WTC11 (cell line): ENCODE results near the gene SMARCD1. TPM values are rescaled to one million over a fixed set of nuclear protein-coding genes. Genes with fewer than 3 reads are reported as not detected.
A peak's percentile ranks its signal among the peaks of the same experiment; 100 is the strongest.

Experiments used
- ATAC-seq: fragments of 200-7000 bp; cut with Tn5 transposase; 2 replicates; pipeline ENCODE4 v1.10.0; 2021; ENCODE audit warnings: mild to moderate bottlenecking, moderate library complexity
- CTCF ChIA-PET: fragments of 300-600 bp; sonication (Branson Sonifier 250); formaldehyde crosslinking; loops from one replicate; lab custom pipeline; 2021; ENCODE audit warnings: antibody characterized with exemption; lab: Charles Lee
- POLR2A ChIA-PET: fragments of 350-600 bp; sonication (Branson Sonifier 250); formaldehyde crosslinking; loops from one replicate; lab custom pipeline; 2021; ENCODE audit warnings: antibody characterized with exemption; lab: Charles Lee
- DNase-seq: peaks from one replicate; pipeline ENCODE4 v3.0.0; 2021; ENCODE audit warnings: low spot score
- H3K27ac Mint-ChIP-seq: 2 replicates; pipeline ENCODE4 v1.8.0; 2021; ENCODE audit warnings: mixed read lengths
- H3K27me3 Mint-ChIP-seq: 2 replicates; pipeline ENCODE4 v1.8.0; 2021; ENCODE audit warnings: low read depth, mild to moderate bottlenecking, moderate library complexity, mixed read lengths
- H3K36me3 Mint-ChIP-seq: 2 replicates; pipeline ENCODE4 v1.8.0; 2021; ENCODE audit warnings: mixed read lengths
- H3K4me1 Mint-ChIP-seq: 2 replicates; pipeline ENCODE4 v1.8.0; 2022; ENCODE audit warnings: mixed read lengths
- H3K4me3 Mint-ChIP-seq: 2 replicates; pipeline ENCODE4 v1.8.0; 2021; ENCODE audit warnings: mild to moderate bottlenecking, moderate library complexity, mixed read lengths
- H3K9me3 Mint-ChIP-seq: 2 replicates; pipeline ENCODE4 v1.8.0; 2021; ENCODE audit warnings: mixed read lengths
- ATF1 ChIP-seq: sonication (generic); formaldehyde crosslinking; IDR thresholded peaks from 2 replicates; pipeline ENCODE4 v1.8.1; 2023; ENCODE audit warnings: mild to moderate bottlenecking, moderate library complexity, missing genetic modification reagents
- CTCF ChIP-seq: fragments of 200-600 bp; IDR thresholded peaks from 2 replicates; pipeline ENCODE4 v1.8.0; 2022; ENCODE audit warnings: antibody characterized with exemption
- ERG ChIP-seq: fragments of 250-450 bp; sonication (Bioruptor Pico); IDR thresholded peaks from 2 replicates; pipeline ENCODE4 v1.8.0; 2021; ENCODE audit warnings: mild to moderate bottlenecking
- ESRRA ChIP-seq: sonication (generic); formaldehyde crosslinking; IDR thresholded peaks from 2 replicates; pipeline ENCODE4 v1.8.1; 2022; ENCODE audit warnings: mild to moderate bottlenecking, missing genetic modification reagents, borderline replicate concordance
- ETV6 ChIP-seq: sonication (generic); formaldehyde crosslinking; IDR thresholded peaks from 2 replicates; pipeline ENCODE4 v1.8.1; 2022; ENCODE audit warnings: mild to moderate bottlenecking, missing genetic modification reagents
- FOXK1 ChIP-seq: sonication (generic); formaldehyde crosslinking; IDR thresholded peaks from 2 replicates; pipeline ENCODE4 v1.8.0; 2022; ENCODE audit warnings: mild to moderate bottlenecking, moderate library complexity, missing genetic modification reagents
- FOXP1 ChIP-seq: sonication (generic); formaldehyde crosslinking; IDR thresholded peaks from 2 replicates; pipeline ENCODE4 v1.8.0; 2022; ENCODE audit warnings: missing genetic modification reagents, mild to moderate bottlenecking, moderate library complexity, borderline replicate concordance
- GABPB1 ChIP-seq: sonication (generic); formaldehyde crosslinking; IDR thresholded peaks from 2 replicates; pipeline ENCODE4 v1.8.1; 2023; ENCODE audit warnings: mild to moderate bottlenecking, missing genetic modification reagents
- HMGXB4 ChIP-seq: sonication (generic); formaldehyde crosslinking; IDR thresholded peaks from 2 replicates; pipeline ENCODE4 v1.8.1; 2023; ENCODE audit warnings: mild to moderate bottlenecking, moderate library complexity, missing genetic modification reagents
- JAZF1 ChIP-seq: fragments of 250-450 bp; sonication (Bioruptor Pico); IDR thresholded peaks from 2 replicates; pipeline ENCODE4 v1.9.0; 2021; ENCODE audit warnings: moderate library complexity, mild to moderate bottlenecking, inconsistent platforms
- MAX ChIP-seq: sonication (generic); formaldehyde crosslinking; IDR thresholded peaks from 2 replicates; pipeline ENCODE4 v1.8.0; 2022; ENCODE audit warnings: mild to moderate bottlenecking, missing genetic modification reagents
- MLX ChIP-seq: sonication (generic); formaldehyde crosslinking; IDR thresholded peaks from 2 replicates; pipeline ENCODE4 v1.8.1; 2023; ENCODE audit warnings: mild to moderate bottlenecking, missing genetic modification reagents, moderate library complexity
- NFE2L1 ChIP-seq: sonication (generic); formaldehyde crosslinking; IDR thresholded peaks from 2 replicates; pipeline ENCODE4 v1.8.1; 2023; ENCODE audit warnings: missing genetic modification reagents
- NFYB ChIP-seq: sonication (generic); formaldehyde crosslinking; conservative IDR thresholded peaks from 2 replicates; pipeline ENCODE4 v1.8.0; 2022; ENCODE audit warnings: low read depth, missing genetic modification reagents
- PRDM15 ChIP-seq: sonication (generic); formaldehyde crosslinking; IDR thresholded peaks from 2 replicates; pipeline ENCODE4 v1.8.0; 2022; ENCODE audit warnings: missing genetic modification reagents
- SP1 ChIP-seq: sonication (generic); formaldehyde crosslinking; conservative IDR thresholded peaks from 2 replicates; pipeline ENCODE4 v1.8.1; 2022; ENCODE audit warnings: missing genetic modification reagents
- TCF7 ChIP-seq: sonication (generic); formaldehyde crosslinking; IDR thresholded peaks from 2 replicates; pipeline ENCODE4 v1.8.0; 2022; ENCODE audit warnings: mild to moderate bottlenecking, low read depth, missing genetic modification reagents, moderate library complexity
- TEAD1 ChIP-seq: sonication (generic); formaldehyde crosslinking; IDR thresholded peaks from 2 replicates; pipeline ENCODE4 v1.8.0; 2022; ENCODE audit warnings: mild to moderate bottlenecking, missing genetic modification reagents
- USF1 ChIP-seq: sonication (generic); formaldehyde crosslinking; IDR thresholded peaks from 2 replicates; pipeline ENCODE4 v1.8.0; 2022; ENCODE audit warnings: mild to moderate bottlenecking, missing genetic modification reagents
- USF2 ChIP-seq: sonication (generic); formaldehyde crosslinking; IDR thresholded peaks from 2 replicates; pipeline ENCODE4 v1.8.1; 2023; ENCODE audit warnings: mild to moderate bottlenecking, missing genetic modification reagents, moderate library complexity
- ZBTB21 ChIP-seq: sonication (generic); formaldehyde crosslinking; IDR thresholded peaks from 2 replicates; pipeline ENCODE4 v1.8.1; 2023; ENCODE audit warnings: mild to moderate bottlenecking, missing genetic modification reagents, borderline replicate concordance
- ZNF121 ChIP-seq: sonication (generic); formaldehyde crosslinking; IDR thresholded peaks from 2 replicates; pipeline ENCODE4 v1.8.0; 2023; ENCODE audit warnings: missing genetic modification reagents
- total RNA-seq: library from RNA; stranded (reverse); gene quantifications from 3 replicates; pipeline ENCODE4 v1.2.3, GENCODE V29; 2021

SMARCD1 gene
- total RNA-seq, 1 experiment from 2014 or later, result 165 TPM

GRCh38 chr12:50111395-50111692, 26.2 kb downstream of the SMARCD1 start:
- ATAC-seq (no peak), DNase-seq (no peak)
- Mint-ChIP-seq H3K27ac (peak overlapping the region; percentile 85), H3K4me3 (peak overlapping the region; percentile 76), H3K9me3 (no peaks in the 10 kb centered on the region), H3K36me3 (no peaks in the 10 kb centered on the region), H3K27me3 (no peaks in the 10 kb centered on the region), H3K4me1 (peaks cover 19% of the 10 kb centered on the region)
- no peak for TF ChIP-seq ERG
- peak; percentile 99 for TF ChIP-seq ZNF121 (CRISPR knock-in tag)
- ChIA-PET POLR2A (interaction anchor here (0.6 to 4.2 kb wide), 10 partner anchors 9 to 1372 kb away, joined by 3 to 50 read pairs (median 4); partner anchors contain the start of genes CERS5, LIMA1 and SMARCD1), CTCF (interaction anchor here (0.5 to 4.8 kb wide), 53 partner anchors 9 to 1358 kb away, joined by 3 to 165 read pairs (median 6); partner anchors contain the start of genes CERS5, GPD1, RACGAP1 and SMARCD1)

GRCh38 chr12:50111693-50112455, 26.7 kb downstream of the SMARCD1 start, which contains the start of gene COX14:
Gene COX14 (plus strand): TSS chr12:50112236. CDS start chr12:50120044, 7,808 bp downstream.
- Mint-ChIP-seq H3K4me1 (peaks cover 19% of the 10 kb centered on the region), H3K4me3 (peak within 1 kb of the TSS; percentile 99), H3K27ac (peak within 1 kb of the TSS; percentile 99), H3K36me3 (no peaks in the 10 kb centered on the region), H3K27me3 (no peaks in the 10 kb centered on the region), H3K9me3 (no peaks in the 10 kb centered on the region)
- ChIA-PET POLR2A (interaction anchor here (0.6 to 4.2 kb wide), 15 partner anchors 9 to 1371 kb away, joined by 3 to 50 read pairs (median 4); partner anchors contain the start of genes CERS5, LIMA1 and SMARCD1), CTCF (interaction anchor here (0.5 to 4.8 kb wide), 58 partner anchors 9 to 1359 kb away, joined by 3 to 165 read pairs (median 6); partner anchors contain the start of genes CERS5, GPD1, LIMA1 and RACGAP1)
- peak; percentile 88 for ATAC-seq
- peak; percentile 99 for DNase-seq
- TF ChIP-seq CTCF (peak; percentile 70), FOXK1 (peak; percentile 95), USF2 (peak; percentile 91), ATF1 (CRISPR knock-in tag) (no peak), ESRRA (peak; percentile 75; the same call in 1 of the 2 replicates), HMGXB4 (CRISPR knock-in tag) (peak; percentile 62; the same call in 1 of the 2 replicates), TCF7 (CRISPR knock-in tag) (0 out of 2 replicates have a peak, but pooled peaks have one; percentile 40), PRDM15 (CRISPR knock-in tag) (no peak), JAZF1 (no peak), FOXP1 (CRISPR knock-in tag) (peak; percentile 91), MLX (CRISPR knock-in tag) (no peak), ZBTB21 (CRISPR knock-in tag) (peak; percentile 65; the same call in 1 of the 2 replicates), GABPB1 (peak; percentile 79), ETV6 (peak; percentile 16; the same call in 1 of the 2 replicates), NFE2L1 (CRISPR knock-in tag) (peak; percentile 47; the same call in 1 of the 2 replicates), NFYB (CRISPR knock-in tag) (peak; percentile 92), USF1 (CRISPR knock-in tag) (peak; percentile 92), SP1 (peak; percentile 81), TEAD1 (CRISPR knock-in tag) (0 out of 2 replicates have a peak, but pooled peaks have one; percentile 51), MAX (CRISPR knock-in tag) (peak; percentile 97)
